Neural cell (in vitro differentiated cells): ENCODE measurements around the gene RNF20. TPM values are rescaled to one million over a fixed set of nuclear protein-coding genes. Genes with fewer than 3 reads are reported as not detected.

ENCODE experiments used
- H2AFZ ChIP-seq: fragments of 200-600, 300-800 bp; sonication (generic), shearing (Covaris generic); 2 replicates; pipeline ENCODE4 v1.6.0; 2014; ENCODE audit warnings: low read depth, mild to moderate bottlenecking, antibody characterized with exemption, low read length, moderate library complexity
- H3F3A ChIP-seq: fragments of 200-600 bp; shearing (Covaris generic); 2 replicates; pipeline ENCODE4 v1.6.1; 2016; ENCODE audit warnings: mild to moderate bottlenecking, moderate library complexity, mixed read lengths, antibody characterized with exemption, low read length; ENCODE audit not compliant: insufficient read depth, poor library complexity, severe bottlenecking
- H3K27ac ChIP-seq: fragments of 200-600, 300-800 bp; sonication (generic), shearing (Covaris generic); 2 replicates; pipeline ENCODE4 v1.5.1; 2014; ENCODE audit warnings: mild to moderate bottlenecking, low read length, moderate library complexity
- H3K27me3 ChIP-seq: fragments of 300-800, 200-600 bp; sonication (generic), shearing (Covaris generic); 2 replicates; pipeline ENCODE4 v1.6.0; 2014; ENCODE audit warnings: mild to moderate bottlenecking, low read depth, low read length, moderate library complexity; ENCODE audit not compliant: insufficient read depth
- H3K36me3 ChIP-seq: fragments of 300-800, 200-600 bp; sonication (generic), shearing (Covaris generic); 2 replicates; pipeline ENCODE4 v1.5.1; 2014; ENCODE audit warnings: mild to moderate bottlenecking, antibody characterized with exemption, low read length, moderate library complexity; ENCODE audit not compliant: insufficient read depth
- H3K4me2 ChIP-seq: fragments of 300-800, 200-600 bp; sonication (generic), shearing (Covaris generic); 2 replicates; pipeline ENCODE4 v1.6.0; 2014; ENCODE audit warnings: mild to moderate bottlenecking, low read length
- H3K4me3 ChIP-seq: fragments of 300-800, 200-600 bp; sonication (generic), shearing (Covaris generic); 2 replicates; pipeline ENCODE4 v1.5.1; 2014; ENCODE audit warnings: mild to moderate bottlenecking, low read length, moderate library complexity
- H3K79me2 ChIP-seq: fragments of 200-600 bp; shearing (Covaris generic); replicated peaks from 2 replicates; pipeline ENCODE4 v1.6.0; 2014; ENCODE audit warnings: mild to moderate bottlenecking, low read length, moderate library complexity; ENCODE audit not compliant: insufficient read depth
- H3K9ac ChIP-seq: fragments of 300-800, 200-600 bp; sonication (generic), shearing (Covaris generic); 2 replicates; pipeline ENCODE4 v1.6.1; 2016; ENCODE audit warnings: mild to moderate bottlenecking, low read length, mixed read lengths
- H3K9me2 ChIP-seq: fragments of 200-600 bp; shearing (Covaris generic); 2 replicates; pipeline ENCODE4 v1.6.1; 2016; ENCODE audit warnings: mild to moderate bottlenecking, low read length, mixed read lengths; ENCODE audit not compliant: insufficient read depth
- H3K9me3 ChIP-seq: fragments of 200-600, 300-800 bp; sonication (generic), shearing (Covaris generic); 2 replicates; pipeline ENCODE4 v1.6.1; 2016; ENCODE audit warnings: mild to moderate bottlenecking, mixed run types, low read length, moderate library complexity, mixed read lengths
- H4K20me1 ChIP-seq: fragments of 200-600 bp; shearing (Covaris generic); 2 replicates; pipeline ENCODE4 v1.6.1; 2016; ENCODE audit warnings: mild to moderate bottlenecking, mixed run types; ENCODE audit not compliant: insufficient read depth
- EP300 ChIP-seq: fragments of 450-650 bp; conservative IDR thresholded peaks from 2 replicates; pipeline ENCODE4 v1.6.1; 2014; ENCODE audit warnings: antibody characterized with exemption, mild to moderate bottlenecking, moderate library complexity; ENCODE audit not compliant: poor library complexity, severe bottlenecking
- EZH2 ChIP-seq: fragments of 200-600, 300-800 bp; shearing (Covaris generic), sonication (generic); IDR thresholded peaks from 2 replicates; pipeline ENCODE4 v1.6.1; 2014; ENCODE audit warnings: antibody characterized with exemption, low read length, borderline replicate concordance, mild to moderate bottlenecking; ENCODE audit not compliant: insufficient read depth, poor library complexity, severe bottlenecking
- MXI1 ChIP-seq: fragments of 450-650 bp; conservative IDR thresholded peaks from 2 replicates; pipeline ENCODE4 v1.6.1; 2014; ENCODE audit warnings: antibody characterized with exemption, mild to moderate bottlenecking; ENCODE audit not compliant: poor library complexity, severe bottlenecking
- POLR2AphosphoS5 ChIP-seq: IDR thresholded peaks from 2 replicates; pipeline ENCODE4 v1.6.1; 2012
- RAD21 ChIP-seq: fragments of 450-650 bp; conservative IDR thresholded peaks from 2 replicates; pipeline ENCODE4 v1.6.1; 2014; ENCODE audit warnings: antibody characterized with exemption, mild to moderate bottlenecking, moderate library complexity
- REST ChIP-seq: IDR thresholded peaks from 2 replicates; pipeline ENCODE4 v1.6.1; 2012; ENCODE audit warnings: borderline replicate concordance
- SMC3 ChIP-seq: fragments of 450-650 bp; conservative IDR thresholded peaks from 2 replicates; pipeline ENCODE4 v1.6.1; 2014; ENCODE audit warnings: antibody characterized with exemption, mild to moderate bottlenecking, moderate library complexity; ENCODE audit not compliant: poor library complexity
- TAF1 ChIP-seq: IDR thresholded peaks from 2 replicates; pipeline ENCODE4 v1.6.1; 2012; ENCODE audit warnings: low read depth
- polyA plus RNA-seq: library from polyadenylated mRNA; depleted of rRNA; stranded (reverse); fragments of >200 nt; gene quantifications from 2 replicates; pipeline ENCODE4 v1.2.3, GENCODE V29; 2014
- TF ChIP-seq, protein P1 (sequence below): fragments of 450-650 bp; IDR thresholded peaks from 2 replicates; pipeline ENCODE4 v1.5.1; 2014; ENCODE audit warnings: antibody characterized with exemption, mild to moderate bottlenecking, moderate library complexity; ENCODE audit not compliant: poor library complexity, severe bottlenecking

The RNF20 gene
- polyA plus RNA-seq, 1 donor from 2014 or later: 32.1 TPM

- Histone ChIP-seq H2AFZ (no peak overlapping the region), H3K4me2 (no peak overlapping the region), H3F3A (no peaks in the 10 kb centered on the region), H3K9me3 (no peaks in the 10 kb centered on the region), H3K9ac (no peak overlapping the region), H3K79me2 (no peaks in the 10 kb centered on the region), H4K20me1 (no peaks in the 10 kb centered on the region), H3K4me3 (no peak overlapping the region), H3K36me3 (no peaks in the 10 kb centered on the region), H3K9me2 (no peaks in the 10 kb centered on the region), H3K27ac (no peak overlapping the region), H3K27me3 (no peaks in the 10 kb centered on the region)
- no peak for TF ChIP-seq EZH2
- no peak for TF ChIP-seq TAF1
- no peak for TF ChIP-seq EP300
- TF ChIP-seq MXI1: no peak
- no peak for TF ChIP-seq REST
- TF ChIP-seq, protein P1, sequence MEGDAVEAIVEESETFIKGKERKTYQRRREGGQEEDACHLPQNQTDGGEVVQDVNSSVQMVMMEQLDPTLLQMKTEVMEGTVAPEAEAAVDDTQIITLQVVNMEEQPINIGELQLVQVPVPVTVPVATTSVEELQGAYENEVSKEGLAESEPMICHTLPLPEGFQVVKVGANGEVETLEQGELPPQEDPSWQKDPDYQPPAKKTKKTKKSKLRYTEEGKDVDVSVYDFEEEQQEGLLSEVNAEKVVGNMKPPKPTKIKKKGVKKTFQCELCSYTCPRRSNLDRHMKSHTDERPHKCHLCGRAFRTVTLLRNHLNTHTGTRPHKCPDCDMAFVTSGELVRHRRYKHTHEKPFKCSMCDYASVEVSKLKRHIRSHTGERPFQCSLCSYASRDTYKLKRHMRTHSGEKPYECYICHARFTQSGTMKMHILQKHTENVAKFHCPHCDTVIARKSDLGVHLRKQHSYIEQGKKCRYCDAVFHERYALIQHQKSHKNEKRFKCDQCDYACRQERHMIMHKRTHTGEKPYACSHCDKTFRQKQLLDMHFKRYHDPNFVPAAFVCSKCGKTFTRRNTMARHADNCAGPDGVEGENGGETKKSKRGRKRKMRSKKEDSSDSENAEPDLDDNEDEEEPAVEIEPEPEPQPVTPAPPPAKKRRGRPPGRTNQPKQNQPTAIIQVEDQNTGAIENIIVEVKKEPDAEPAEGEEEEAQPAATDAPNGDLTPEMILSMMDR: no peak
- no peak for TF ChIP-seq POLR2AphosphoS5
- TF ChIP-seq RAD21: no peak
These were observed 52.1 kb downstream of the RNF20 start for GRCh38 chr9:101585740-101586139.

- TF ChIP-seq, protein P1: no peak
- no peak for TF ChIP-seq TAF1
- no peak for TF ChIP-seq REST
- TF ChIP-seq RAD21: no peak
- no peak for TF ChIP-seq MXI1
- TF ChIP-seq EP300: no peak
- TF ChIP-seq EZH2: no peak
- TF ChIP-seq POLR2AphosphoS5: no peak
- no peak for TF ChIP-seq SMC3
- Histone ChIP-seq H2AFZ (no peak overlapping the region), H3K4me2 (no peak overlapping the region), H3K36me3 (no peaks in the 10 kb centered on the region), H3K79me2 (no peaks in the 10 kb centered on the region), H3K9me2 (no peaks in the 10 kb centered on the region), H3K9me3 (no peaks in the 10 kb centered on the region), H3K27me3 (no peaks in the 10 kb centered on the region), H3F3A (no peaks in the 10 kb centered on the region), H3K4me3 (no peak overlapping the region), H4K20me1 (no peaks in the 10 kb centered on the region), H3K9ac (no peak overlapping the region), H3K27ac (no peak overlapping the region)
These were observed 53.0 kb downstream of the RNF20 start for GRCh38 chr9:101586651-101587050.
